Stimulated activated CD4-positive, alpha-beta T cell treated with anti-CD3 and anti-CD28 coated beads, Interleukin-2, amount 100 ng/mL, for 24 hours (primary cell): ENCODE data around the gene FBXO28.

Experiments used
- DNase-seq, 2 donors: peaks; one replicate each; pipeline ENCODE4 v3.0.0-alpha.2; 2020

Gene FBXO28

GRCh38 chr1:224096773-224097172 is 17.1 kb upstream of the FBXO28 start:
- no peak for DNase-seq

GRCh38 chr1:224098007-224098406 is 15.9 kb upstream of the FBXO28 start:
- DNase-seq = no peak

GRCh38 chr1:224106568-224107281 is 7.2 kb upstream of the FBXO28 start:
- no peak for DNase-seq

- no peak for DNase-seq
Measured at GRCh38 chr1:224107282-224107625, 6.7 kb upstream of the FBXO28 start.

GRCh38 chr1:224108991-224109390 is 4.9 kb upstream of the FBXO28 start:
- no peak for DNase-seq

- DNase-seq = no peak
Measured at GRCh38 chr1:224109981-224110380, 3.9 kb upstream of the FBXO28 start.

- DNase-seq = no peak
Measured at GRCh38 chr1:224113005-224113404, 906 bp upstream of the FBXO28 start.

- no peak for DNase-seq
Measured at GRCh38 chr1:224113545-224113917, 380 bp upstream of the FBXO28 start.

- DNase-seq = no peak
Measured at GRCh38 chr1:224114787-224115175, 870 bp downstream of the FBXO28 start.

GRCh38 chr1:224116131-224116530 is 2.2 kb downstream of the FBXO28 start:
- DNase-seq = no peak

- DNase-seq = no peak
Measured at GRCh38 chr1:224118688-224119087, 4.8 kb downstream of the FBXO28 start.

GRCh38 chr1:224123136-224123535 is 9.2 kb downstream of the FBXO28 start:
- no peak for DNase-seq

- DNase-seq = no peak
Measured at GRCh38 chr1:224124220-224124619, 10.3 kb downstream of the FBXO28 start.

GRCh38 chr1:224127925-224128819 is 14.3 kb downstream of the FBXO28 start:
- no peak for DNase-seq

GRCh38 chr1:224131253-224131652 is 17.3 kb downstream of the FBXO28 start:
- no peak for DNase-seq

GRCh38 chr1:224132901-224133300 is 19.0 kb downstream of the FBXO28 start:
- DNase-seq = no peak

GRCh38 chr1:224133741-224134299 is 19.9 kb downstream of the FBXO28 start:
- DNase-seq = no peak

- no peak for DNase-seq
Measured at GRCh38 chr1:224137518-224137917, 23.6 kb downstream of the FBXO28 start.

GRCh38 chr1:224138198-224138597 is 24.3 kb downstream of the FBXO28 start:
- no peak for DNase-seq

- DNase-seq = no peak
Measured at GRCh38 chr1:224141693-224142092, 27.8 kb downstream of the FBXO28 start.

- no peak for DNase-seq
Measured at GRCh38 chr1:224149709-224150108, 35.8 kb downstream of the FBXO28 start.

- no peak for DNase-seq
Measured at GRCh38 chr1:224151117-224151516, 37.2 kb downstream of the FBXO28 start.

GRCh38 chr1:224157316-224157715 is 43.4 kb downstream of the FBXO28 start:
- DNase-seq = no peak

- no peak for DNase-seq
Measured at GRCh38 chr1:224159541-224159940, 45.6 kb downstream of the FBXO28 start.
